IMR-90 (cell line): ENCODE results near the gene UBN2.

Experiments used
- BHLHE40 ChIP-seq: fragments of 150-350 bp; IDR thresholded peaks from 2 replicates; pipeline ENCODE4 v1.6.1; 2016; ENCODE audit warnings: mild to moderate bottlenecking, low read depth, low read length
- CEBPB ChIP-seq: IDR thresholded peaks from 2 replicates; pipeline ENCODE4 v1.6.1; 2012; ENCODE audit warnings: low read depth, low read length, improper control_type of control experiment
- MXI1 ChIP-seq: IDR thresholded peaks from 2 replicates; pipeline ENCODE4 v1.6.1; 2012; ENCODE audit warnings: low read depth, mild to moderate bottlenecking, low read length, moderate library complexity, borderline replicate concordance
- RFX5 ChIP-seq: IDR thresholded peaks from 2 replicates; pipeline ENCODE4 v1.8.0; 2012; ENCODE audit warnings: low read depth, mild to moderate bottlenecking, low read length, moderate library complexity
- TF ChIP-seq, protein P1 (sequence below): conservative IDR thresholded peaks from 2 replicates; pipeline ENCODE4 v1.5.1; 2012; ENCODE audit warnings: mild to moderate bottlenecking, low read depth, low read length, improper control_type of control experiment

DNA sequence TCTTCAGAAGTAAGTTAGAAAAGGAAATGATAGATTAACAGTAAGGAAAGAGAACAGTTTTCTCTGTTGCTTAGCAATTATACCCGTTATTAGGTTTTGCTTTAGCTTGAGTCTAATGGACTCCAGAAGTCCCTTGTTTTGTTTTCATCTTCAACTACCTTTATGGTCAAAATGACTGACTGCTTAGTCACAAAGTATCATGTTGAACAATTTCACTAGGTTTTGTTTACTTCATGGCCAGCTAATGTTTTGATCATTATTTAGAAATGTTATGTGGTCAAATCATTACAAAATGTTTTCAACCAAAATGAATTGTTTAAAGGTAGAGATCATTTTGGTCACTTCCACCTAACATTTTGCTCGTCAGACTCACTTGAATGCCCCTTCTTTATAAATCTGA lies 1.9 kb downstream of the UBN2 start:
- TF ChIP-seq CEBPB (no peak), RFX5 (no peak), BHLHE40 (no peak), MXI1 (no peak)
- TF ChIP-seq, protein P1, sequence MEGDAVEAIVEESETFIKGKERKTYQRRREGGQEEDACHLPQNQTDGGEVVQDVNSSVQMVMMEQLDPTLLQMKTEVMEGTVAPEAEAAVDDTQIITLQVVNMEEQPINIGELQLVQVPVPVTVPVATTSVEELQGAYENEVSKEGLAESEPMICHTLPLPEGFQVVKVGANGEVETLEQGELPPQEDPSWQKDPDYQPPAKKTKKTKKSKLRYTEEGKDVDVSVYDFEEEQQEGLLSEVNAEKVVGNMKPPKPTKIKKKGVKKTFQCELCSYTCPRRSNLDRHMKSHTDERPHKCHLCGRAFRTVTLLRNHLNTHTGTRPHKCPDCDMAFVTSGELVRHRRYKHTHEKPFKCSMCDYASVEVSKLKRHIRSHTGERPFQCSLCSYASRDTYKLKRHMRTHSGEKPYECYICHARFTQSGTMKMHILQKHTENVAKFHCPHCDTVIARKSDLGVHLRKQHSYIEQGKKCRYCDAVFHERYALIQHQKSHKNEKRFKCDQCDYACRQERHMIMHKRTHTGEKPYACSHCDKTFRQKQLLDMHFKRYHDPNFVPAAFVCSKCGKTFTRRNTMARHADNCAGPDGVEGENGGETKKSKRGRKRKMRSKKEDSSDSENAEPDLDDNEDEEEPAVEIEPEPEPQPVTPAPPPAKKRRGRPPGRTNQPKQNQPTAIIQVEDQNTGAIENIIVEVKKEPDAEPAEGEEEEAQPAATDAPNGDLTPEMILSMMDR, result no peak
